ENCODE data around the gene PLBD1. TPM values are rescaled to one million over a fixed set of nuclear protein-coding genes. Genes with fewer than 3 reads are reported as not detected.

Gene PLBD1
- total RNA-seq, 1 donor from 2014 or later, result 3.5 TPM

GRCh38 chr12:14521822-14522221 is 45.9 kb downstream of the PLBD1 start:
- Mint-ChIP-seq H3K36me3 (ENCODE audit: low read depth) (peaks cover 27% of the 10 kb centered on the region), H3K27me3 (ENCODE audit: low read depth) (no peaks in the 10 kb centered on the region), H3K9me3 (peaks cover 25% of the 10 kb centered on the region), H3K4me1 (peaks cover 4% of the 10 kb centered on the region), H3K4me3 (no peak overlapping the region), H3K27ac (ENCODE audit: unreplicated experiment) (no peak overlapping the region)
- no peak for DNase-seq (ENCODE audit: low read depth, low spot score)
- no peak for TF ChIP-seq CTCF (conservative IDR thresholded peaks at IDR 0.05)

GRCh38 chr12:14514946-14515345 is 52.7 kb downstream of the PLBD1 start:
- peak overlapping the region; percentile 66 for H3K27ac Mint-ChIP-seq (ENCODE audit: unreplicated experiment)
- DNase-seq (ENCODE audit: low read depth, low spot score), result no peak
- H3K4me1 Mint-ChIP-seq, result peaks cover 4% of the 10 kb centered on the region
- peaks cover 3% of the 10 kb centered on the region for H3K9me3 Mint-ChIP-seq
- no peaks in the 10 kb centered on the region for H3K27me3 Mint-ChIP-seq (ENCODE audit: low read depth)
- H3K4me3 Mint-ChIP-seq, result no peak overlapping the region
- H3K36me3 Mint-ChIP-seq (ENCODE audit: low read depth), result peaks cover 9% of the 10 kb centered on the region
- no peak for TF ChIP-seq CTCF (conservative IDR thresholded peaks at IDR 0.05)

GRCh38 chr12:14514154-14514842 is 53.4 kb downstream of the PLBD1 start:
- no peaks in the 10 kb centered on the region for H3K27me3 Mint-ChIP-seq (ENCODE audit: low read depth)
- H3K4me3 Mint-ChIP-seq, result no peak overlapping the region
- peaks cover 9% of the 10 kb centered on the region for H3K36me3 Mint-ChIP-seq (ENCODE audit: low read depth)
- no peak for DNase-seq (ENCODE audit: low read depth, low spot score)
- H3K27ac Mint-ChIP-seq (ENCODE audit: unreplicated experiment), result no peak overlapping the region
- peak; percentile 85 for TF ChIP-seq CTCF (conservative IDR thresholded peaks at IDR 0.05)
- H3K4me1 Mint-ChIP-seq, result peaks cover 4% of the 10 kb centered on the region
- H3K9me3 Mint-ChIP-seq, result peaks cover 3% of the 10 kb centered on the region

GRCh38 chr12:14510574-14510973 is 57.1 kb downstream of the PLBD1 start:
- no peaks in the 10 kb centered on the region for H3K27me3 Mint-ChIP-seq (ENCODE audit: low read depth)
- no peak overlapping the region for H3K4me3 Mint-ChIP-seq
- H3K27ac Mint-ChIP-seq (ENCODE audit: unreplicated experiment), result no peak overlapping the region
- TF ChIP-seq CTCF (conservative IDR thresholded peaks at IDR 0.05), result no peak
- H3K4me1 Mint-ChIP-seq, result no peaks in the 10 kb centered on the region
- no peak for DNase-seq (ENCODE audit: low read depth, low spot score)
- H3K9me3 Mint-ChIP-seq, result peaks cover 3% of the 10 kb centered on the region
- peaks cover 10% of the 10 kb centered on the region for H3K36me3 Mint-ChIP-seq (ENCODE audit: low read depth)

- Mint-ChIP-seq H3K9me3 (no peaks in the 10 kb centered on the region), H3K27ac (ENCODE audit: unreplicated experiment) (no peak overlapping the region), H3K4me3 (no peak overlapping the region), H3K4me1 (no peaks in the 10 kb centered on the region), H3K36me3 (ENCODE audit: low read depth) (peaks cover 22% of the 10 kb centered on the region), H3K27me3 (ENCODE audit: low read depth) (no peaks in the 10 kb centered on the region)
- DNase-seq (ENCODE audit: low read depth, low spot score), result no peak
- no peak for TF ChIP-seq CTCF (conservative IDR thresholded peaks at IDR 0.05)
Measured at GRCh38 chr12:14505626-14506596, 61.8 kb downstream of the PLBD1 start.

Data from neural crest cell (in vitro differentiated cells).